ENCODE results near the gene AFDN.

AFDN gene, protein sequence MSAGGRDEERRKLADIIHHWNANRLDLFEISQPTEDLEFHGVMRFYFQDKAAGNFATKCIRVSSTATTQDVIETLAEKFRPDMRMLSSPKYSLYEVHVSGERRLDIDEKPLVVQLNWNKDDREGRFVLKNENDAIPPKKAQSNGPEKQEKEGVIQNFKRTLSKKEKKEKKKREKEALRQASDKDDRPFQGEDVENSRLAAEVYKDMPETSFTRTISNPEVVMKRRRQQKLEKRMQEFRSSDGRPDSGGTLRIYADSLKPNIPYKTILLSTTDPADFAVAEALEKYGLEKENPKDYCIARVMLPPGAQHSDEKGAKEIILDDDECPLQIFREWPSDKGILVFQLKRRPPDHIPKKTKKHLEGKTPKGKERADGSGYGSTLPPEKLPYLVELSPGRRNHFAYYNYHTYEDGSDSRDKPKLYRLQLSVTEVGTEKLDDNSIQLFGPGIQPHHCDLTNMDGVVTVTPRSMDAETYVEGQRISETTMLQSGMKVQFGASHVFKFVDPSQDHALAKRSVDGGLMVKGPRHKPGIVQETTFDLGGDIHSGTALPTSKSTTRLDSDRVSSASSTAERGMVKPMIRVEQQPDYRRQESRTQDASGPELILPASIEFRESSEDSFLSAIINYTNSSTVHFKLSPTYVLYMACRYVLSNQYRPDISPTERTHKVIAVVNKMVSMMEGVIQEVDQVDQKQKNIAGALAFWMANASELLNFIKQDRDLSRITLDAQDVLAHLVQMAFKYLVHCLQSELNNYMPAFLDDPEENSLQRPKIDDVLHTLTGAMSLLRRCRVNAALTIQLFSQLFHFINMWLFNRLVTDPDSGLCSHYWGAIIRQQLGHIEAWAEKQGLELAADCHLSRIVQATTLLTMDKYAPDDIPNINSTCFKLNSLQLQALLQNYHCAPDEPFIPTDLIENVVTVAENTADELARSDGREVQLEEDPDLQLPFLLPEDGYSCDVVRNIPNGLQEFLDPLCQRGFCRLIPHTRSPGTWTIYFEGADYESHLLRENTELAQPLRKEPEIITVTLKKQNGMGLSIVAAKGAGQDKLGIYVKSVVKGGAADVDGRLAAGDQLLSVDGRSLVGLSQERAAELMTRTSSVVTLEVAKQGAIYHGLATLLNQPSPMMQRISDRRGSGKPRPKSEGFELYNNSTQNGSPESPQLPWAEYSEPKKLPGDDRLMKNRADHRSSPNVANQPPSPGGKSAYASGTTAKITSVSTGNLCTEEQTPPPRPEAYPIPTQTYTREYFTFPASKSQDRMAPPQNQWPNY (N-terminal part only)

DNA sequence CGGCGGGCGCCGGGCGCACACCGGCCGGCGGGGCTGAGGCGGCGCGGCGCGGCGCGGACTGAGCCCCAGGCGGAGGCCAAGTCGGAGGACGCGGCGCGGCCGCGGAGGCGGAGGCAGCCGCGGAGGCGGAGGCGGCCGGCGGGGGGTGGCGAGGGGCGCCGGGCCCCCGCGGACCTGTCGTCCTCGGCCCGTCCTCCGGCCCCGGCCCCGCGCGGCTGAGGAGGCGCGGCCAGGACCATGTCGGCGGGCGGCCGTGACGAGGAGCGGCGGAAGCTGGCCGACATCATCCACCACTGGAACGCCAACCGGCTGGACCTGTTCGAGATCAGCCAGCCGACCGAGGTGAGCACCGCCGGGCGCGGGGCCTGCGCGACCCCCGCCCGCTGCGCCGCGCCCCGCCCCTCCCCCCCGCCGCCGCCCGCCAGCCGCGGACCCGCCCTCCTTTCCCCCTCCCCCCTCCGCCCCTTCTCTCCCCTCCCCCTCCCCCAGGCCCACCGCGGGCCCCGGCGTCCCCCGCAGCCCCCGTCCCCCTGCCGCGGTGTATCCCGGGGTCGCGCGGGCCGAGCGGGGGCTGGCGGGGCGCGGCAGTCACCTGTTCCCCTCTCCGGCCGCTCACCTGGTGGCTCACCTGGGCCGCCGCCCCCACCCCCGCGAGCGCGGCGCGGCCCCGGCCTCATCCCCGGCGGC is at the start of gene AFDN:
TSS of gene AFDN (plus strand) at position 16 of the 687 bp plus-strand sequence. CDS start at position 238, 222 bp downstream.
- Histone ChIP-seq H3K27ac (peak within 1 kb of the TSS in 17 of 21 experiments; percentile 24 to 80 (median 53)), H3K4me3 (peak within 1 kb of the TSS; percentile 56 to 83 (median 68))

DNA sequence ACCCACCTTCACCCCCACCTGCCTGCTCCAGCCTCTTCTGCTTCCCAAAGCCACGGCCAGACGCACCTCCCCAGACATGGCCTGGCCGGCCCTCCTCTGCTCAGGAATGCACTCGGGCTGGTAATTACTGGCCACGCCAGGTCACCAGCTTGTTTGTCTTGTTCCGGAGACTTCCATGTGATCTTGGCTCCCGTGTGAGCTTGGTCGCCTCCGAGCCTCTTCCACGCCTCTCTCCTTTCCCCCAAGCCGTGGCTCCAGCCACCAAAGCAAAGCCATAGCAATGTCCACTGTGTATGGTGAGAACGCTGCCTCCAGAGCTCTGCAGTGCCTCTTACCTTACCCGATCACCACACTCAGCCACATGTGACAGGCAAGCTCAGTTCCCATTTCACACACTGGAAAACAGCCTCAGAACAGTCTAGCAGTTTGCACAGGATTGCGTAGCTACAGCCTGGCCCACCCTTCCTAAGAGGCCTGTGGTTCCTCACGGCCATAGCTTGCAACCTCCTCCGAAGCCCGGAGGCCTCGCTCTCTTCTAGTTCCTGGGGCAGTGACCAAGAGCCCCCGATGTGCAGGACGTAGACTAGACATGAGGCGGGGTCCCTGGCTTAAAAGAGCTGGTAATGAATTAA is 48.1 kb upstream of the AFDN start:
- no peak overlapping the region for H3K27ac ChIP-seq
- no peak overlapping the region for H3K4me3 ChIP-seq

DNA sequence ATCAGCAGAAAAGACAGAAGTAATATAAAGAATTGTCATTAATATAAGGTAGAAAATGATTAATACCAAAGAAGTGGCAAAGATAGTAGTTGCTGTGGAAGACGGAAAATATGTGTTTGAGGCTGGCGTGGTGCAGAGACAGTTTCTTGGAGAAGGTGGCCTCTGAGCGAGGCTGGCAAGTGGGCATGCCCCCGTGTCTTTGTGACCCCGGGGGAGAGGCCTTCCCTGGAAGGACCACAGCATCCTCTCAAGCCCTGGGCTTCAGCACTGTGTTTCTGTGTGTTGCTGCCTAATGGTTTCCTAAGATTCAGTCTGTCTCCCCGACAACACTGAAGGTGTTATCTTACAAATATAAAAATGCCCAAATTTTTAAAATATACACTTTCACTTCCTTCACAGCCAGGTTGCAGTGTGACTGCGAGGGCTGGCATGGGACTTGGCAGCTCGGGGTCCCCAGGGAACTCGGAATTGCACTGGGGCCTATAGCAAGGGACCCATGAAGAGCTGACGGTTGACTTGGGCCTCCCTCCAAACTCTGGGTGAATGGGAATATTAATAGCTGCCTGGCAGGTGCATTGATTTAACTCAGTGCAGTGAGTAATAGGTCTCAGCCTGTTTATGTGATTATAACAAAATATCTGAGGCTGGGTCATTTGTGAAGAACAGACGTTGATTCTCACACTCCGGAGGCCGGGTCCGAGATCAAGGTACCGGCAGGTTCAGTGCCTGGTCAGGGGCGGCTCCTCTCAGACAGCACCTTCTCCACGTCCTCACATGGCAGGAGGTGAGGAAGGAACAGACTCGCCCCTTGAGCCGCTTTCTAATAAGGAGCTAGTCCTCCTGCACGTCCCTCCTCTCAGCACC is 47.4 kb upstream of the AFDN start:
- Histone ChIP-seq H3K27ac (no peak overlapping the region), H3K4me3 (no peak overlapping the region)

DNA sequence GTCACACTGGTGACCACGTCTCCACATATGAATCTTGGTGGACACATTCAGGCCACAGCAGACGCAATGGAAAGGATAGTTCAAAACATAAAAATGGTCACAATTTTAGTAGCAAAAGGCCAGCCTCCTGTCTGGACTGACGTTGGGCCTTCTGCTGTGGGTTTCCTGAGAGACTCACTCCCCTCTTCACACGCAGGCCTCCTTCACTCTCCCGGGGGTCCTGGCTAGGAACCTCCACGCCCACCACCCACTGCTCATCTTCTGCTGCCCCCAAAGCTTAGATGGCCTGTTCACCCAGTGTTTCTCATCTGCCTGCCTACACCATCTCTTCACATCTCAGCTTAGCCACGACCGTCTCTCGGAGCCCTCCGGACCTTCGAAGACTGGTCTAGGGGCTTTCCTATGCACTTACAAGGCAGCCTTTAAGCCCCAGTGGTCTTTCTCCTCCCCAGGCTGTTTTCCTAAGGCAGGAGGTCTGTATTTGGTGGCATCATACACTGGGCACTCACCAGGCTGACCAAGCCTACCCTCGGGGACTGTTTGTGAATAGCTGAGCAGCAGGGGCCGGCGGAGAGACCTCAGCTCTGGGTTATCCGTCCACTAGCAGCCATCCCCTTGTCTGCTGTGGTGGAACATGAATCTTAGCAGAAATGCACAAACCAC is 46.6 kb upstream of the AFDN start:
- Histone ChIP-seq H3K4me3 (no peak overlapping the region), H3K27ac (no peak overlapping the region)

DNA sequence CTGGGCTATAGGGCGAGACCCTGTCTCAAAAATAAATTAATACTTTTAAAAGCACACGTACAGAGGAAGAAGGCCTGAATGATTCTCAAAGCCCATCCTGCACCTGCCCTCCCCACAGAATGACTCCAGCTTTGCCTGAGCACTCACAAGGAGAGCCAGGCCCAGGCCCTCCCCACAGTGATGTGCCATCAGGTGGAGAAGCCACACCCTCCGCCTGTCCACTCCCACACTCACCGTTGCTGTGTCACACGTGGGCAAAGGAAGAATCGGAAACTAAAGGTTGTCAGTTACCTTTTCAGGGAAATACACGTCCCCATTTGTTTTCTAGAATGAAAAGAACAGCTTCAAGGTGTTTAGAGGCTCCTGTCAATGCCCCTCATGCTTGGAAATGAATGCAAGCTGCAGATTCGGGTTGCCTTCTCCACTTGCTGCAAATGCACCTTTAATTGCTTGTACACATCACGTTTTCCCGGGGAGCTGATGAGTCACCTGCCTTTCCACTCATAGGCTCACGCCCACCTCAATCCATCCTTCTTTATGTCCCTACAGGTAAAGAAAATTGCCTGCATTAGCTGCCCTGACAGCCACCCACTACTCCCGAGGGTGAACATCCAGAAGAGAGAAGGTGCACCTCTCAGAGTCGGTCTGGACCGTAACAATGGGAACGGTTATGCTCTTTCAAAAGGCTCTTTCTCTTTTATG is 45.5 kb upstream of the AFDN start:
- Histone ChIP-seq H3K27ac (no peak overlapping the region), H3K4me3 (no peak overlapping the region)

DNA sequence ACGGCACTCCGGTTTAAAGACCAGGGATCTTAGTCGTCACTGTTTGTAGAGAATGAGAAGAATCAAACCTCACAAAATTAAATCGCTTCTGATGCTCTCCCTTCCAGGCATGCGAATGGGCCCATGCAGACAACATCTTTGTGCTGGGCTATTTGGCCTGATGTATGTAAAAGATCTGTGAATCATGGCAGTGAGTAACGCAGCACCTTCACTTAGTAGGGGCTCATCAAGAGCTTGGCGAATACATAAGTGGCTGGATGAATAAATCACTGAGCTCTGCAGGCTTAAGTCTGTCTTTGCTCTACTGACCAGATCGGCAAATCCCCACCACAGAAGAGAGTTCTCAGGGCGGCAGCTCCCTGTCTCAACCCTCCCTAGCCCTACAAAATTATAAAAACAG is 44.8 kb upstream of the AFDN start:
- H3K4me3 ChIP-seq = no peak overlapping the region
- H3K27ac ChIP-seq = no peak overlapping the region

DNA sequence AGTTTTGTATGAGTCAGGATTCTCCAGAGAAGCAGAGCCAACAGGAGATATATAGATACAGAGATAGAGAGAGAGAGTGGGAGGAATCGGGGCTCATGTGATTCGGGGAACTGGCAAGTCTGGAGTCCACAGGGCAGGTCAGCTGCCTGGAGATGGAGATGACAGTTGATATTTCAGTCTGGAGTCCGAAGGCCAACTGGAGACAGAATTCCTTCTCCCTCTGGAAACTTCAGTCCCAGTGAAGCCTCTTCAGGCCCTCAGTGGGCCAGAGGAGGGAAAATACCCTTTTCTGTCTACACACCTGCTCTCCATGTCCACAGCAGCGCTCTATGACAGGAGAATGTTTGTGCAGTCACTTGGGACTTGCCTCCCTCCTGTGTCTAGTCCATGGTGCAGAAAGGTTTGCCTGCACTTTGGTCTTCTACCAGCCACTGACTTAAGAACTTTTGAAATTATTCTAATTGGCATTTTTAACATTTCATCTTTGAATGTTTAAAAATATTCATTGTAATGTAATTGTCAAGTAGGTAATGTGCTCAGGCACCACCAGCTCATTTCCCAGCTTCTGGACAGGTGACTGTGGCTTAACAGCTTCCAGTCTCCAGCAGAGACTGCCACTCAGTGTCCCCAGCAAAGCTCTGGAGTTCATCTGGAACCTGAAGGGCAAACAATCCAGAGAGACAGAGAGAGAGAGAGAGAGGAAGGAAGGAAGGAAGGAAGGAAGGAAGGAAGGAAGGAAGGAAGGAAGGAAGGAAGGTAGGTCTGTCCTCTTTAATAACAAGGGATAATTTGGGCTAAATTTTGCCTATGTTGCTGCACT is 43.8 kb upstream of the AFDN start:
- H3K27ac ChIP-seq = no peak overlapping the region
- no peak overlapping the region for H3K4me3 ChIP-seq

DNA sequence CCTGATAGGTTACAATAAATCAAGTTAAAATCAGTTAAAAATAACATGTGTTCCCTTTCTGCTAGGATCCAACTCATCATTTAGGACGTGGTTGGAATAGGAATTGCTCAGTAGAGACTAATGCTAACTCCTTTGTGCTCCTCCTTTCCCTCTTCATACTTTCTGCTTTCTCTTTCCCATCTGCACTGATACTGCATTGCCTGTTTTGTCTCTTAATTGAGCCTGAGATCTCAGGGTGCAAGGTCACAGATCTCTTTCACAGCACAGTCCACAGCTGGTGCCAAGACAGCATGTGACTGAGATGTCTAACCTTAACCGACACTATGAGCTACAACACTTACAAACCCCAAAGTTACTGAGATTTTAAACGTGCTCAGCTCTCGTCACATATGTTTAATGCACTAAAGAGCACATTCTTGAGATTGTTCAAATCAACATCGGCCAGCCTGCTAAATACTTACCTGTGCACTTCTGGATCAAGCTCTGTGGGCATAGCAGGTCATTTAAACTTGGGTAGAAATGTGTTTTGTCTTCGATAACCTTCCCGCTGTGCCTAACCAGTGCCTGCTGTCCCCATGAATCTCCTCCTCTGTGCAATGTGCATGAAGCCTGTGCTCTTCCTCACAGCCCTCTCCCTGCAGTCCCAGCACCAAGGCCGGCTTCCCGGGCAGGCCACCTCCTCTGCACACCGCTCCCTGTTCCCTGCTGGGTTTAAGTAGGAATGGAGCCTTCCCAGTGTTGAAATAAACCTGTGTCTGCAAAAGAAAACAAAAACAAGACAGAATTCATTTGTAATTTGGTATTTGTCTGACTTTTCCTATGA is 39.6 kb upstream of the AFDN start:
- Histone ChIP-seq H3K27ac (no peak overlapping the region), H3K4me3 (no peak overlapping the region)

DNA sequence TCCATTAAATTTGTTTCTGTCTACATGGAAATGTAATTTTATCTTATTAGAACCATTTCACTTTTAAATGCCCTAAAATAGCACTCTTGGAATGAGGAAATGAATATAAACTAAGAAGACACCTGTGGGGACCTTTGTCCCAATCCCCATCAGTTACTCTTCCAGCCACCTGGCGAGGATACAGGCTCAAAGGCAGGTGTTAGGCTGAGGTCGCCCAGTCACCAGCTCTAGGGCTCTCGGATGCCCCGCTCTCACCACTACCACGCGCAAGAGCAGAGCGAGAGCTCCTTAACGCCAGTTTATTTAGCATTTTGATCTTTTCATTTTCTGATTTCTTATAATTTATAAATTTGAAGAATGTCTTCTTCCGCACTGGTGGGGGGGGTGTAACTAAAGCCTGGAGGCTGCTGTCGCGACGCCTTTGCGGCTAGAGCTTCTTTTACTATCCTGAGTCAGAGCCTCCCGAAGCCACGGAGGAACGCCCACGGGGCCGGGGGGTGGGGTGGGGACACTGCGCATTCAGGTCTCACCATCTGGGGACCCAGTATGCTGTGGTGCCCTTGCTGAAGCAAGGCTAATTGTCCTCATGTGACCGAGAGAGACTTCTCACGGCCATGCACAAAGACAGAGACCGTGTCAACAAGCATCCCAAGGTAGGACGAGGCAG is 38.7 kb upstream of the AFDN start:
- no peak overlapping the region for H3K27ac ChIP-seq
- H3K4me3 ChIP-seq = no peak overlapping the region

DNA sequence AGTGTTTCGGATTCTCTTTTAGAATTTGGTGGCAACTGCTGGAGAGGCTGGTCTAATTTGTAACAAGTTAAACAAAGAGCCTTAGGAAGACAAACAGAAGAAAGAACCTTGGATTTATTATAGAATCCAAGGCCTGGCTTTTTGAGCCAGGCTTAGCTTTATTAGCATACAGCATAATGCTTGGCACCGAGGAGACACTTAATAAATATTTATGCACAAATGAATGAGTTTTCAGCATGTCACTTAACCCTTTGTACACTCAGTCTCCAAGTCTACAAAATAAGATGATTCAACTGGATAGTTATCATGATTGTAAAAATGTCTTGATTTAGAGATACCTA is 38.2 kb upstream of the AFDN start:
- no peak overlapping the region for H3K27ac ChIP-seq
- no peak overlapping the region for H3K4me3 ChIP-seq

DNA sequence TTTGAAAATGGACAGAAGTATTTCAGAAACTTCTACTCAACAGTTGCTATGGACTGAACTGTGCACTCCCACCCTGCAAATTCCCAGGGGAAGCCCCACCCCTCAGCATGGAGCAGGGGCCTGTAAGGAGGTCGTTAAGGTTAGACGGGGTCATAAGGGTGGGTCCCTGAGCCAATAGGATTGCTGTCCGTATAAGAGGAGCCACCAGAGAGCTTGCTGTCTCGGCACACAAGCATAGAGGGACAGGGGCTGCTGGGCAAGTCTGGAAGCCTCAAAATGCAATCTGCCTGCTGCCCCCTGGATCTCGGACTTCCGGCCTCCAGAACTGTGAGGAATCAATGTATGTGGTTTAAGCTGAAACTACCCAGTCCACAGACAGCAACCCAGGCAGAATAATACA is 37.4 kb upstream of the AFDN start:
- Histone ChIP-seq H3K4me3 (no peak overlapping the region), H3K27ac (no peak overlapping the region)

DNA sequence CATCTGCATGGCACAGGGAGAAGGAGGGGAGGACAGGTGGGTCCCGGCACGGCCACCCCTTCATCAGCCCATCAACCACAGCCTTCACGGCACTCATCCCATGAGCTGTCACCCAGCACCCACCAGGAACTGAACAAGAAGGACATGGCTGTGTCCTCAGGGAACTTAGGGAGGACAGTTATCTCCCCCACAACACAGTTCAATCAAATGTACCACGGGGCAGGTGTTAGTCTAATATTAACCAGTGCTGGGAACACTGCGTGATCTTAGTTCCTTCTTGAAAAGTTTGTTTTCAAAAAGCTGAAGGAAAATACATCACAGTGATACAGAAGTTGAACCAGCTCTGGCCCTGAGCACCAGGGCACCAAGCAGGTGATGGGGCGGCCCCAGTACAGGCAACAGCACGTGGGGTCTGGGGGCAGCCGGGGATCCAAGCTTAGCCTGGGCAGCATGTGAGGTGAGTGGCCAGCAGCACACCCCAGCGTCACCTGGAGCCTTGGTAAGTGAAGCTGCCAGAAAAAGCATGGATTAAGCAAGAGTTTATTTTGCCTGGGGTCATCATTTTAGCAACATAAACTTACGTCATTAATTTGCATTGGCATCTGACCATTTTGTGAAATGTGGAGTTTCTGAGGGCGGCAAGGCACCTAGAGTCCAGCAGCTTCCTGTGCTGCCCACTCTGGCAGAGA is 35.5 kb upstream of the AFDN start:
- H3K4me3 ChIP-seq = no peak overlapping the region
- no peak overlapping the region for H3K27ac ChIP-seq

DNA sequence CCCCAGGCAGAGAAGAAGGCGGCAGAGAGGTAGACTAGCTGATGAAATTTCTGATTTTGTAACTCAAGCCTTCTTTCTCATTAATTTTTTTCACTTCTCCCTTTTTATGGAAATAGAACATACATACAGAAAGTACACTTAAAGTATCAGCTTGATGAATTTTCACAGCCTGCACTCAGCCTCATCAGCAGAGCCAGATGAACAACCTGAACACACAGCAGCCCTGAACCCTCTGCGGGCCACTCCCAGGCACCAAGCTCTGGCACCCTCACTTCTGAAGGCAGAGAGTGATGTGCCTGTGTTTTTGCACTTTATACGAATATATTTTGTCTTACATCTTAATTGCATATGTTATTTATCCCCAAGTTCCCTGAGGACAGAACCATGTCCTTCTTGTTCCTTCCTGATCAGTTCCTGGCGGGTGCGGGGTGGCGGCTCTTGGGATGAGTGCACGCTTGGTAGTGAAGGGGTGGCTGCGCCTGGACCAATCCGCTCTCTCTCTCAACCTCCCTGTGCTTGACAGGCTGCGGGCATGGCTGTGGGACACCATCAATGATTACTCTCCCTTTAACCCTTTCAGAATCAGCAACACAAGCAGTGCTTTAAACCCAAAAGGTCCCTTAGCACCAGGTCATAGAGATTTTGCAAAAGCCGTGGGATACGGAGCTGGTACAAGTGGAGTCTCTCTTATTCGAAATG is 34.8 kb upstream of the AFDN start:
- Histone ChIP-seq H3K27ac (no peak overlapping the region), H3K4me3 (no peak overlapping the region)

DNA sequence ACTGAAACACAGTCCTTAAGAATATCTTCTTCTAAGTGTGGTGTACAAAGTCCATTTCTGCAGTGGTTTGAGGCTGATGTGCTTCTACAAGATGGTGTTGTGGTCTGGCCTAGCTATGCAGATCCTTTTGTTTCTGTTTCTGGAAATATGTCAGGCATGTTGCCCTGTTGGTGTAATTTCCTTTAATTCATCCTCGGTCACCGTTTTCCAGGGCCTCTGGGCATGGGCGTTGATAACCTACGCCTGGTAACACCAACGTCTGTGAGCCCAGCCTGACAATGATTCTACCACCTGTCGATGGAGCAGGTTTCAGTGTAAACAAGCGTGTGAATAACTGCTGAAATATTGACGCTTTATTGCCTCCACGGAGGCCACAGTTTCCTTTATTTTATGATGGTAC is 33.3 kb upstream of the AFDN start:
- no peak overlapping the region for H3K27ac ChIP-seq
- H3K4me3 ChIP-seq = no peak overlapping the region

Data from skin epidermis (tissue), 12 donors.